Neutrophil (primary cell): ENCODE data around the gene ZEB1.

Experiments used
- H3K27ac ChIP-seq: fragments of 200-600 bp; sonication (generic); 2 replicates; pipeline ENCODE4 v1.5.1; 2016; ENCODE audit warnings: mild to moderate bottlenecking, moderate library complexity
- H3K27me3 ChIP-seq: fragments of 200-600 bp; sonication (generic); 2 replicates; pipeline ENCODE4 v1.6.0; 2016; ENCODE audit warnings: mild to moderate bottlenecking
- H3K36me3 ChIP-seq: fragments of 200-600 bp; sonication (generic); 2 replicates; pipeline ENCODE4 v1.5.1; 2017
- H3K4me1 ChIP-seq, 2 experiments: fragments of 200-600 bp in 1 of 2; sonication (generic) in 1 of 2; 1 replicate in 1 of 2; 2 replicates in 1 of 2; pipeline versions ENCODE4 v1.5.1 to v1.6.1; 2013 to 2016; ENCODE audit warnings: low read depth in 1 of 2, low read length in 1 of 2, mild to moderate bottlenecking in 1 of 2, moderate library complexity in 1 of 2; ENCODE audit not compliant: control insufficient read depth in 1 of 2, insufficient read depth in 1 of 2
- H3K4me3 ChIP-seq, 2 experiments: fragments of 200-600 bp in 1 of 2; sonication (generic) in 1 of 2; 1 replicate in 1 of 2; 2 replicates in 1 of 2; pipeline ENCODE4 v1.5.1; 2013 to 2016; ENCODE audit warnings: low read depth in 1 of 2, low read length in 1 of 2, mild to moderate bottlenecking in 1 of 2, moderate library complexity in 1 of 2
- H3K9me3 ChIP-seq: fragments of 200-600 bp; sonication (generic); 2 replicates; pipeline ENCODE4 v1.5.1; 2016
- TF ChIP-seq, protein P1 (sequence below): fragments of 200-600 bp; sonication (generic); IDR thresholded peaks from 2 replicates; pipeline ENCODE4 v1.5.1; 2016; ENCODE audit warnings: antibody characterized with exemption

The ZEB1 gene

DNA sequence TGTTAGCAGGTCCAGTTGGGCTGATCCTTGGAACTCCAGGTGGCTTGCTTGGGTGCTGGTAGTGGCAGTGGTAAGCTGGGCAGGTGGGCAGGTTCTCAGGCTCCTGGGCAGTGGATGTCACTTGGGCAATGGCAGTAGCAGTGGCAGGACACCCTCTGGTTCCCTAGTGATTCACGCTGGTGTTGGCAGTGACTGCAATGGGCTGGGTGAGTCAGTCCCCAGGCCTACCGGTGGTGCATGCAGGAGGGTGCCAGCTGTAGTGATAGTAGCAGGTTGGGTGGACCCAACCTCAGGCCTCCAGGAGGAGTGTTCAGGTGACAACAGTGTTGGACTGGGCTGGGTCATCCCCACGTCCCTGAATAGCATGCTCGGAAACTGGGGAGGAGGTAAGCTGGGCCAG is 189.2 kb downstream of the ZEB1 start:
- Histone ChIP-seq H3K27me3 (no peaks in the 10 kb centered on the region), H3K4me3 (no peak overlapping the region), H3K9me3 (peaks cover 4% of the 10 kb centered on the region), H3K4me1 (no peaks in the 10 kb centered on the region), H3K36me3 (peaks cover 46% of the 10 kb centered on the region), H3K27ac (no peak overlapping the region)
- TF ChIP-seq, protein P1, sequence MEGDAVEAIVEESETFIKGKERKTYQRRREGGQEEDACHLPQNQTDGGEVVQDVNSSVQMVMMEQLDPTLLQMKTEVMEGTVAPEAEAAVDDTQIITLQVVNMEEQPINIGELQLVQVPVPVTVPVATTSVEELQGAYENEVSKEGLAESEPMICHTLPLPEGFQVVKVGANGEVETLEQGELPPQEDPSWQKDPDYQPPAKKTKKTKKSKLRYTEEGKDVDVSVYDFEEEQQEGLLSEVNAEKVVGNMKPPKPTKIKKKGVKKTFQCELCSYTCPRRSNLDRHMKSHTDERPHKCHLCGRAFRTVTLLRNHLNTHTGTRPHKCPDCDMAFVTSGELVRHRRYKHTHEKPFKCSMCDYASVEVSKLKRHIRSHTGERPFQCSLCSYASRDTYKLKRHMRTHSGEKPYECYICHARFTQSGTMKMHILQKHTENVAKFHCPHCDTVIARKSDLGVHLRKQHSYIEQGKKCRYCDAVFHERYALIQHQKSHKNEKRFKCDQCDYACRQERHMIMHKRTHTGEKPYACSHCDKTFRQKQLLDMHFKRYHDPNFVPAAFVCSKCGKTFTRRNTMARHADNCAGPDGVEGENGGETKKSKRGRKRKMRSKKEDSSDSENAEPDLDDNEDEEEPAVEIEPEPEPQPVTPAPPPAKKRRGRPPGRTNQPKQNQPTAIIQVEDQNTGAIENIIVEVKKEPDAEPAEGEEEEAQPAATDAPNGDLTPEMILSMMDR: no peak

DNA sequence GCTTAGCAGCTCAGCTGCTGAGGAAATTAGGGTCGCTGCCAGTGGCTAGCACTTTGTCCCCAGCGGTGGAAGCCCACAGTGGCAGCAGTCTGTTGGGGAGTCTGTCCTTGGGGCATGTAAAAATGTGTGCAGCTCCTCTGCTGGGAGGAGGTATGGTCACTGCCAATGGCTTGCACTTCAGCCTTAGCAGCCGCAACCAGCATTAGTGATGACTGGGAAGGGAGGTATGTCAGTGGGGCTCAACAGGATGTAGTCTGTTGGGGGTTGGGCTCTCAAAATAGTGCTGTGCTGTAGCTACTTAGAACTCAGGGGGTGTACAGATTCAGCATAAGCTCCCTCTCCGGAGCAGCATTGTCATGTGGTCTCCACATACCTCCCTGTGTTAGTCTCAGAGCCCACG is 189.9 kb downstream of the ZEB1 start:
- no peak overlapping the region for H3K27ac ChIP-seq
- H3K27me3 ChIP-seq: no peaks in the 10 kb centered on the region
- peaks cover 52% of the 10 kb centered on the region for H3K36me3 ChIP-seq
- no peak overlapping the region for H3K4me3 ChIP-seq
- TF ChIP-seq, protein P1: no peak
- H3K4me1 ChIP-seq: no peaks in the 10 kb centered on the region
- H3K9me3 ChIP-seq: peaks cover 4% of the 10 kb centered on the region

DNA sequence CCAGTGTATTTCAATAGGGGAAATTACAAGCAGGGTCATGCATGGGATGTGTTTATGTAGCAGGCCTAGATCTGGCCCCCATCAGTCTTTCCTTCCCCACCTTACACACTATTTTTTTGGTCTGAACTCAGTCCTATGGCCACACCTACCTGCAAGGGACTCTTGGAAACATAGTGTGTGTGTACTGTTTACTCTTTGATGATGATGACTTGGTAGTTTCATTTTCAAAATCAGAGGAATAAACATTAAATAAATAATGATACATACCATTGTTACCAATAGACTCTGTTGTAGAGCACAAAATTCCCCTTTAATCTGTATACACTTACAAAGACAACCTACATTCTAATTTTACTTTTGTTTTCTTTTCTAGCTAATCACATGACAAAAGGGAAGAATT is 191.0 kb downstream of the ZEB1 start:
- Histone ChIP-seq H3K36me3 (peaks cover 63% of the 10 kb centered on the region), H3K27ac (no peak overlapping the region)

DNA sequence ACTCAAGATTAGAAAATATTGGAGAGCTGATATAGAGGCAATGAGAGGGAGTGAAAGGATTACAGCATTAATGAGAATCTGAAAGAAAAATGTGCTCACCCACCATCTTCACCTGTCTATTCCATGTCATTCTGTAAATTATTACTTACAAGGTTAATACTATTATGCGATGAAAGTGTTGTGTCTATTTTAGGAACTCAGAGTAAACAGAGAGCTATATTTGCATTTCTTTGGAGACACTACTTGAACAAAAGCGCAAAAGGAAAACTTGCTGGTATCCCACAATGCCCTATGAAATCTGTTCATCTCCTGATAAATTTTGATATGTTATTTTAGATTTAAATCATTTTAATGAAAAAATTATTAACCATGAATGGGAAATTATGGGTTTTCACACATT is 196.1 kb downstream of the ZEB1 start:
- Histone ChIP-seq H3K27ac (no peak overlapping the region), H3K27me3 (no peaks in the 10 kb centered on the region), H3K36me3 (peaks cover 66% of the 10 kb centered on the region), H3K4me3 (no peak overlapping the region), H3K4me1 (no peaks in the 10 kb centered on the region), H3K9me3 (no peaks in the 10 kb centered on the region)
- TF ChIP-seq, protein P1: no peak

More for the DNA sequence above, 191.0 kb downstream of the ZEB1 start:
- peaks cover 4% of the 10 kb centered on the region for H3K9me3 ChIP-seq
- H3K27me3 ChIP-seq: no peaks in the 10 kb centered on the region
- TF ChIP-seq, protein P1: no peak
- H3K4me1 ChIP-seq: no peaks in the 10 kb centered on the region
- no peak overlapping the region for H3K4me3 ChIP-seq

DNA sequence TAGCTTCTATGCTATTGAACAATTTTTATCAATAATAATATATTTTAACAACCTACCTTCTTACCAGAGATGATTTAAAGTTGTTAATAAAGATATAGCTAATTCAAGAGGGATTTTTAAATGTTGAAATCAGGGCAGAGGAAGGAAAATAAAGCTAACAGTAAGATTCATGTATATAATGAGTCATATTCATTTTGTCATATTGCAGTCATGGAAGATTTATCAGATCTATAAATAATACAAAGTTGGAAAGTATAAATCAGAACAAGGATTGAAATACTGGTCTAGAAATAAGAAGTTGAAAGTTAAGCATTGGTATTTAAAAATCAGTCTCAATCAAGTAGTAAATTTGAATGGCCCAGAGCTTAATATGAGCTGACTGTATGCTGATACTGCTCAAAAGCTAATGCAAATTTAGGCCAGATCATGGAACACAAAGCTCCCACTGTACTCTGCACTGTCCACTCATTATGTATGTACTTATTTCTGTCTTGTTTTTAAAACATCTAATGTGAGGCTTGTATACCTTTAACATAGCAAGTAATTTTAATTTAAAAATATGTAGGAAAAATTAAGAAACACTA is 196.9 kb downstream of the ZEB1 start:
- TF ChIP-seq, protein P1: no peak
- H3K27ac ChIP-seq: no peak overlapping the region
- peaks cover 66% of the 10 kb centered on the region for H3K36me3 ChIP-seq
- no peaks in the 10 kb centered on the region for H3K27me3 ChIP-seq
- H3K9me3 ChIP-seq: no peaks in the 10 kb centered on the region
- H3K4me3 ChIP-seq: no peak overlapping the region
- no peaks in the 10 kb centered on the region for H3K4me1 ChIP-seq
